Effector CD4-positive, alpha-beta T cell (primary cell): Measurements from ENCODE around the gene VPS26A.
"Not testable (repeated sequence)": the region's sequence is repeated elsewhere in the genome, so short reads cannot be mapped to it uniquely, and the experiment has no call there.

Experiments used
- DNase-seq: peaks from one replicate; pipeline ENCODE4 v3.0.0-alpha.2; 2020

The VPS26A gene

DNA sequence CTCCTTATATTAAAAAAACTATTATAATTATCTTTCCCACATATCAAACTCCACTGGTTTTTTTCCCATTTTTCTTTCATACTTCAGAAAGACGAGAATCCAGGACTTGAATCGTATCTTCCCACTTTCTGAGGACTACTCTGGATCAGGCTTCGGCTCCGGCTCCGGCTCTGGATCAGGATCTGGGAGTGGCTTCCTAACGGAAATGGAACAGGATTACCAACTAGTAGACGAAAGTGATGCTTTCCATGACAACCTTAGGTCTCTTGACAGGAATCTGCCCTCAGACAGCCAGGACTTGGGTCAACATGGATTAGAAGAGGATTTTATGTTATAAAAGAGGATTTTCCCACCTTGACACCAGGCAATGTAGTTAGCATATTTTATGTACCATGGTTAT lies 20.2 kb upstream of the VPS26A start:
- DNase-seq: no peak

DNA sequence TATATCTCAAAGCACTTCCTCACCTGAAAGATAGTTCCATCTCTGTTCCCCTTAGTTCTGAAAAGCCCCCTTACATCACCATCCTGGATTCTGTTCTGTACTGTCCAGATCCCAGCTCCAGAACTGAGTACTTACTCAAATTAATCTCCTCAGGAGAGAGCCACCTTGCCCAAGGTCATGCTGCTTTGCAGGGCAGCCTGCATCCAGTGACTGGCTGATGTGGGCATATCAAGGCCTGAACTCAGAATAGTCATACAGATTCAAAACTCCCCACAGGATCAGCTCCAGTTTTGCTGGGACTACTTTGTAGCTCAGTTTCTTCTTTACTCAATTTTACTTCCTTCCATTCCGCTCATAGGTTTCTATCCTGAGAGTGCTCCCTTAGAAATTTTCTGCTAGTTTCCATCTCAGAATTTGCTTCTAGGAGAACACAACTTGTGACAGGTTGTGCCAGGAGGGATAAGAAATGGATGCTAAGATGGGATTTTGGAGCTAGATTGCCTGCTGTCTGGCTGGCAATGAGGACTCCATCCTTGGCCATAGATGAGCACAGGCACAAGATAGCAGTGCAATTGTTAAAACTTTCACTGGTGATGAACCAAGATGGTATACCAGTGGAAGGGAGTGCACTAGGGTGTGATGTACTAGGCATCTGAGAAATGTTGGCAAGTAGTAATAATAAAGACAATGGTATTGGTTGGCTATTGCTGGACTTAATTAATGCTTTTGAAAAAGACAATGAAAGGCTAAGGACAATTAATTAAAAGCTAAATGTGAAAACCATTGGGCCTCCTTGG lies 18.8 kb upstream of the VPS26A start:
- no peak for DNase-seq

DNA sequence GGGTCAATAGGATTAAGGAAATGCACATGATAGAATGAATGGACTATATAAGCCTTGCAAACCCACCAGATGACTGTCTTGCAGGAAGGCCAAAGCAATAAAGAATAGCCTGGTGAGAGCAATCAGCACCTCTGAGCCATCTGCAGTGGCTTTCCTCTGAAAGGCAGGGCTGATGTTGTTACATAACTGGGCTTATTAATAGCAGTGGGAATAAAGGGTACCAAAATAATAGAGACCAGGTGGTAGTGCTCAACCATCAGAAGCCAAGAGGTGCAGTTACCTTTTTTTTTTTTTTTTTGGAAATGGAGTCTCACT lies 16.8 kb upstream of the VPS26A start:
- no peak for DNase-seq

- no peak for DNase-seq
Measured at GRCh38 chr10:69107699-69108098, 16.3 kb upstream of the VPS26A start.

- DNase-seq: no peak
Measured at GRCh38 chr10:69119896-69120295, 4.1 kb upstream of the VPS26A start.

DNA sequence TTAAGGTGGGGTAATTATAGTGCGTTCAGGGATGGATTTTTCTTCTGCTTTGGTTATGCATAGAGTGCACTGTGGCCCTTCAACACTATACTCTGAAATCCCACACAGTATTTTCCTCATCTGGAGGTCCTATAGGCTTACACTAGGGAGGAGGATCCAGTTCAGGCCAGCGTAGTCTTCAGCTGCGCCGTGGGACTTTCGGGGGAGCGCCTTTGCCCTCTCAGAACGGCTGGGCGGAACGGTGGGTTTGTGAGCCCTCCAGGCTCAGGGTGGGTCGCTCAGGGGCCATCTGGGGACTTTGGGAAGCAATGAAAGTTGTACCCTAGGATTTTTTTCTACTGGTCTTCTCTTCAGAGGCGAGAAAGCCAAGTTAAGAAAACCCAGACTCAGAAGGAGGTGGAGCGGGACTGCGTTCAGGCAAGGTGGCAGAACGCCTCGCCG lies 652 bp upstream of the VPS26A start:
- DNase-seq: no peak

GRCh38 chr10:69124563-69125268 lies 738 bp downstream of the VPS26A start:
- peak; percentile 30 for DNase-seq

DNA sequence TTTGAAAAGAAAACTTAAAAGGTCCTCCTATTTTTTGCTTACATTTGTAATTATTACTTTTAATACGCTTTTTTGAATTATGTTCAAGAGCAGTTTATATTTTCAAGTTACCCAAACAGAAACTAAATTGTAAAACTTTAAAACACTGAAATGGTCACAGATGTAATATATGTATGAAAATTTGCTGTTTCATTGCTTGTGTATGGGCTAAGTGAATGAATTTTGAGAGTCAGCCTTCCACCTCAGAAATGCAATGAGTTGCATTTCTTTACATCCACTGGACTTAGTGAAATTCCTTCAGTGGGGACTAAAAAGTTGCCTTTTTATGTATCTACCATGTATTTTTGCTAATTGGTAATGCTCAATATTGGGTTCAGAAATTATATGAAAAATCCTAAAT lies 1.6 kb downstream of the VPS26A start:
- DNase-seq: no peak

DNA sequence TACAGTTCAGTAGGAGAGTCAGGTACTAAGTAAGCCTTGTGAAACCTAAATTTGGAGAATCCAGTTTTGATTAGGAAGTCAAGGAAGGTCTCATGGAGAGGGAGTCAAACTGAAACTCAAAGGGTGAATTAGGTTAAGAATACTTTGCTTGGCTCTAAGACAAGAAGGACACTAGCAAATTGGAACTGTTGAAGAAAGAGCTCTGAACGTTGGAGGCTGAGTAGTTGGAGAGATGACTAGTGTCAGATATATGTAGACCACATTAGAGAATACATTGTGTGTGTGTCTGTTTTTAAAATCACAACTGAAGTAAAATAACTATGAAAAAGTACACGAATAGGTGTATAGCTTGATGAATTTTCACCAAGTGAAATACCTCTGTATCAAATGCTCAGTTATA lies 6.3 kb downstream of the VPS26A start:
- DNase-seq: no peak

DNA sequence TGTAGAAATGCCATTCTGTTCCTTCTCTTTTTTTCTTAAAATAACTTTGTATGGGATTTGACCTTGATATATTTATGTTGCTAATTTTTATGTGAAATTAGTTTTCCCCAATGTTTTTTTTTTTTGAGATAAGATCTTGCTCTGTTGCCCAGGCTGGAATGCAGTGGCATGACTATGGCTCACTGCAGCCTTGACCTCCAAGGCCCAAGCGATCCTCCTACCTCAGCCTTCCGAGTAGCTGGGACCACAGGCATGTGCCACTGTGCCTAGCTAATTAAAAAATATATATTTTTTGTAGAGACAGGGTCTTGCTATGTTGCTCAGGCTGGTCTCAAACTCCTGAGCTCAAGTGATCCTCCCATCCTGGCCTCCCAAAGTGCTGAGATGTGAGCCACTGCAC lies 16.0 kb downstream of the VPS26A start:
- no peak for DNase-seq

DNA sequence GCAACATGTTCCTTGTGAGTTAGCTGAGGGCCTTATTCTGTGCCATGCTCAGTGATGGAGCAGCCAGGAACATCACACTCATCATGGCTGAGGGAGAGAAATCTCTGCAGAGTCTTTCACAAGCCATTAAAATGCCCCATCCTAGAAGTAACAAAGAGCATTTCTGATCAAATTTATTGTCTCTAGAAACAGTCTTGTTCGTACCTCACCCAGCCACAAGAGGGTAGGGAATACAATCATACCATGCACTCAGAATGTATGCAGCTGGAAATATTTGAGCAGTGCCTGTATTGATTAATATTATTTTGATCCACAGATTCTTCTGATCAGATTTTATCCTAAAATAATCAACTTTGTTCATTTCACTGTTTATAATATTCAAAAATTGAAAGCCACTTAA lies 17.3 kb downstream of the VPS26A start:
- no peak for DNase-seq

DNA sequence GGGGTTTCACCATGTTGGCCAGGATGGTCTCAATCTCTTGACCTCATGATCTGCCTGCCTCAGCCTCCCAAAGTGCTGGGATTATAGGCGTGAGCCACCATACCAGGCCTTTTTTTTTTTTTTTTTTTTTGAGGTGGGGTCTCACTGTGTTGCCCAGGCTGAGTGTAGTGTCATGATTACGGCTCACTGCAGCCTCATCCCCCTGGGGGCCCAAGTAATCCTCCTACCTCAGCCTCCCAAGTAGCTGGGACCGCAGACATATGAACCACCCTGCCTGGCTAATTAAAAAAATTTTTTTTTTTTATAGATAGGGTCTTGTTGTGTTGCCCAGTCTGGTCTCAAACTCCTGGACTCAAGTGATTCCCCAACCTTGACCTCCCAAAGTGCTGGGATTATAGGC lies 18.1 kb downstream of the VPS26A start:
- not testable (repeated sequence) for DNase-seq

- DNase-seq: no peak
Measured at GRCh38 chr10:69142983-69143382, 19.0 kb downstream of the VPS26A start.

- DNase-seq: no peak
Measured at GRCh38 chr10:69145329-69145728, 21.4 kb downstream of the VPS26A start.

DNA sequence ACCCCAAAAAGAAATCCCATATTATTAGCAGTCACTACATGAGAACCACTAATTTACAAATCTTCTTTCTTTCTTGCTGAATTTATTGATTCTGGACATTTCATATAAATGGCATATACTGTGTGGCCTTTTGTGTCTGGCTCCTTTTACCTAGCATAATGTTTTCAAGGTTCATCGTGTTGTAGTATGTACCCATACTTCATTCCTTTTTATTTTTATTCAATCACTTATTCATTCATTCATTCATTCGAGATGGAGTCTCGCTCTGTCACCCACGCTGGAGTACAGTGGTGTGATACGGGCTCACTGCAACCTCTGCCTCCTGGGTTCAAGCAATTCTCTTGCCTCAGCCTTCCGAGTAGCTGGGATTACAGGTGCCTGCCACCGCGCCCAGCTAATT lies 21.9 kb downstream of the VPS26A start:
- DNase-seq: no peak

GRCh38 chr10:69146759-69147158 lies 22.8 kb downstream of the VPS26A start:
- DNase-seq: no peak

- DNase-seq: no peak
Measured at GRCh38 chr10:69151984-69152383, 28.0 kb downstream of the VPS26A start.

DNA sequence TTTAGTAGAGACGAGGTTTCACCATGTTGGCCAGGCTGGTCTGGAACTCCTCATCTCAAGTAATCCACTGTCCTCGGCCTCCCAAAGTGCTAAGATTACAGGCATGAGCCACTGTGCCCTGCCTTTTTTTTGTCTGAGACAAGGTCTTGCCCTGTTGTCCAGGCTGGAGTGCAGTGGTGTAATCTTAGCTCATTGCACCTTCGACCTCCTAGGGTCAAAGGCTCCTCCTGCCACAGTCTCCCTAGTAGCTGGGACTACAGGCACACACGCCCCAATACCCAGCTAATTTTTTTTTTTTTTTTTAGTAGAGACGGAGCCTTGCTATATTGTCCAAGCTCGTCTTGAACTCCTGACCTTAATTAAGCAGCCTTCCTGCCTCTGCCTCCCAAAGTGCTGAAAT lies 29.2 kb downstream of the VPS26A start:
- DNase-seq: no peak

- no peak for DNase-seq
Measured at GRCh38 chr10:69160809-69161241, 36.8 kb downstream of the VPS26A start.

DNA sequence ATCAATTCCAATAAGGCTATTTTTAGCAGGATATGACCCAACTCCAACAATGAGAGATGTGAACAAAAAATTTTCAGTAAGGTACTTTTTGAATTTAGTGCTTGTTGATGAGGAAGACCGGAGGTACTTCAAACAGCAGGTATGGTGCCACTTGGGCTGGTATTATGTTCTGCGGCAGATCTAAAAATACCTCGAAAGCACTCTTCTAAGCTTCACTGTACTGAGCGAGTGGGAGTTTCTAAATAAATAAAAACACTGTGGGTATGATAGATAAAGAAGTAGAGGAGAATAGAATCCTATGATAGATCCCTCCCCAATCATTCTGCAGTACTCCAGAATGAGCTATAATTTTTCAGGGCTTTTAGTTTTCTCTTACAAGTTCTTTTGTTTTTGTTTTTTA lies 44.5 kb downstream of the VPS26A start:
- no peak for DNase-seq

DNA sequence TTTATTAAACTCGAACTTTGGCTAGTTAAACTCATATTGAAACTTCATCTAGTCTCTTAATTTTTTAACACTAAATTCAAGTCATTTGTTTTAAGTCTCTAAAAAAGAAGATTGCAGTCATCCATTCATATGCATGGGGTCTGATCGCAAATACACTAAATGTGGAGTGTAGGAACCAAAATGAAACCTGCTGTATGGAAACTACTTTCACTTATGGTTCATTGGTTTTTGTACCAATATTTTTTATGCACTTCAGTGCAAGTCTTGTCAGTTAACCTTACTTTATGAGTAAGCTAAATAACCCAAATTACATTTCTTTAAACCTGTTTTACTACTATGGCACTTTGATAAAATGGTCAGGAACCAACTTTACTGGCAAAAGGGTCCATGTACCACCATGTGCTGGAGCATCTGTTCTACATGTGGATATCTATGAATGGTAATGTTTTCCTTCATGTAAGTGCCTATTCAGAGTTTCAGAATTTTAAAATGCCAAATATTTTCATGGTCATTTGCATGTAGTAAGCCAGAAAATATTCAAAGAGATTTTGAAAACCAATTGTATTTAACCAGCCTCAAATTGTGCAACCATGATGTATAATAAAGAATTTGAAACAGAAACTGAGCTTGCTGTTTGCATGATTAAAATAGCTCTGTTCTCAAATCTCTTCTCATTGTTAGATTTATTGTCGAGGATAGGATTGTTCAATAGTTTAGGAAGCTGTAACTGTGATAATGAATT lies 48.4 kb downstream of the VPS26A start:
- DNase-seq: no peak

- DNase-seq: not testable (repeated sequence)
Measured at GRCh38 chr10:69175326-69175725, 51.3 kb downstream of the VPS26A start.

- no peak for DNase-seq
Measured at GRCh38 chr10:69176823-69177222, 52.8 kb downstream of the VPS26A start.
